GM12864 (cell line): ENCODE measurements around the gene CTAG2.

ENCODE experiments used
- DNase-seq: peaks from one replicate; pipeline ENCODE4 v3.0.0-alpha.2; 2011; ENCODE audit warnings: low read depth
- H3K4me3 ChIP-seq: 2 replicates; pipeline ENCODE4 v1.5.1; 2011; ENCODE audit warnings: mild to moderate bottlenecking, low read depth, low read length, control low read depth
- CTCF ChIP-seq: IDR thresholded peaks from 2 replicates; pipeline ENCODE4 v1.5.1; 2011; ENCODE audit warnings: low read depth, mild to moderate bottlenecking, moderate library complexity, low read length, control low read depth, inconsistent platforms; ENCODE audit errors: missing control alignments

The CTAG2 gene

GRCh38 chrX:154602766-154603437 lies 50.5 kb downstream of the CTAG2 start:
- no peak for TF ChIP-seq CTCF
- H3K4me3 ChIP-seq: no peak overlapping the region

GRCh38 chrX:154602226-154602625 lies 51.2 kb downstream of the CTAG2 start:
- no peak overlapping the region for H3K4me3 ChIP-seq
- no peak for DNase-seq
- TF ChIP-seq CTCF: no peak

More at GRCh38 chrX:154602766-154603437, 50.5 kb downstream of the CTAG2 start:
- DNase-seq: no peak
